HepG2 (cell line): Measurements from ENCODE around the gene AFG1L.

Experiments
- CTCF ChIP-seq: sonication (generic); formaldehyde crosslinking; IDR thresholded peaks from 2 replicates; pipeline ENCODE4 v1.5.0; 2020; ENCODE audit warnings: mild to moderate bottlenecking, missing genetic modification reagents, moderate library complexity
- SIN3B ChIP-seq: fragments of 150-350 bp; IDR thresholded peaks from 2 replicates; pipeline ENCODE4 v1.6.1; 2014; ENCODE audit warnings: low read length
- TCF7L2 ChIP-seq: IDR thresholded peaks from 2 replicates; pipeline ENCODE4 v1.6.1; 2011; ENCODE audit warnings: mild to moderate bottlenecking, low read depth, low read length, moderate library complexity
- TF ChIP-seq, protein P1 (sequence below): sonication (generic); formaldehyde crosslinking; IDR thresholded peaks from 2 replicates; pipeline ENCODE4 v1.4.0; 2020; ENCODE audit warnings: missing genetic modification reagents

GRCh38 chr6:108337721-108338120 lies 42.9 kb downstream of the AFG1L start:
- no peak for TF ChIP-seq TCF7L2
- no peak for TF ChIP-seq SIN3B
- TF ChIP-seq, protein P1, sequence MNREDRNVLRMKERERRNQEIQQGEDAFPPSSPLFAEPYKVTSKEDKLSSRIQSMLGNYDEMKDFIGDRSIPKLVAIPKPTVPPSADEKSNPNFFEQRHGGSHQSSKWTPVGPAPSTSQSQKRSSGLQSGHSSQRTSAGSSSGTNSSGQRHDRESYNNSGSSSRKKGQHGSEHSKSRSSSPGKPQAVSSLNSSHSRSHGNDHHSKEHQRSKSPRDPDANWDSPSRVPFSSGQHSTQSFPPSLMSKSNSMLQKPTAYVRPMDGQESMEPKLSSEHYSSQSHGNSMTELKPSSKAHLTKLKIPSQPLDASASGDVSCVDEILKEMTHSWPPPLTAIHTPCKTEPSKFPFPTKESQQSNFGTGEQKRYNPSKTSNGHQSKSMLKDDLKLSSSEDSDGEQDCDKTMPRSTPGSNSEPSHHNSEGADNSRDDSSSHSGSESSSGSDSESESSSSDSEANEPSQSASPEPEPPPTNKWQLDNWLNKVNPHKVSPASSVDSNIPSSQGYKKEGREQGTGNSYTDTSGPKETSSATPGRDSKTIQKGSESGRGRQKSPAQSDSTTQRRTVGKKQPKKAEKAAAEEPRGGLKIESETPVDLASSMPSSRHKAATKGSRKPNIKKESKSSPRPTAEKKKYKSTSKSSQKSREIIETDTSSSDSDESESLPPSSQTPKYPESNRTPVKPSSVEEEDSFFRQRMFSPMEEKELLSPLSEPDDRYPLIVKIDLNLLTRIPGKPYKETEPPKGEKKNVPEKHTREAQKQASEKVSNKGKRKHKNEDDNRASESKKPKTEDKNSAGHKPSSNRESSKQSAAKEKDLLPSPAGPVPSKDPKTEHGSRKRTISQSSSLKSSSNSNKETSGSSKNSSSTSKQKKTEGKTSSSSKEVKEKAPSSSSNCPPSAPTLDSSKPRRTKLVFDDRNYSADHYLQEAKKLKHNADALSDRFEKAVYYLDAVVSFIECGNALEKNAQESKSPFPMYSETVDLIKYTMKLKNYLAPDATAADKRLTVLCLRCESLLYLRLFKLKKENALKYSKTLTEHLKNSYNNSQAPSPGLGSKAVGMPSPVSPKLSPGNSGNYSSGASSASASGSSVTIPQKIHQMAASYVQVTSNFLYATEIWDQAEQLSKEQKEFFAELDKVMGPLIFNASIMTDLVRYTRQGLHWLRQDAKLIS (CRISPR knock-in tag), result no peak
- TF ChIP-seq CTCF, result no peak
